ENCODE data around the gene CLEC16A.

DNA sequence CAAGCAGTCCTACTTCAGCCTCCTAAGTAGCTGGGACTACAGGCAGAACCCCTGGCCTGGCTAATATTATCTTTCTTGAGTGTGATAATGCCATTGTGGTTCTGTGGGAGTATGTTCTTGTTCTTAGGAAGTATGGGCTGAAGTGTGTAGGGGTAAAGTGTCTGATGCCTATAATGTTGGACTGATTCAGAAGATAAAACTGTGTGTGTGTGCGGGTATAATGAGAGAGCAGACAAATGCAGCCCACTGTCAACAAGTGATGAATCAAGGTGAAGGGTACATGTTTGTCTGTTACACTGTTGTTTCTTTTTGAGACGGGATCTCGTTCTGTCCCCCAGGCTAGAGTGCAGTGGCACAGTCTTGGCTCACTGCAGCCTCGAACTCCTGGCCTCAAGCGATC, 127.5 kb downstream of the CLEC16A start:
- TF ChIP-seq, protein P1, sequence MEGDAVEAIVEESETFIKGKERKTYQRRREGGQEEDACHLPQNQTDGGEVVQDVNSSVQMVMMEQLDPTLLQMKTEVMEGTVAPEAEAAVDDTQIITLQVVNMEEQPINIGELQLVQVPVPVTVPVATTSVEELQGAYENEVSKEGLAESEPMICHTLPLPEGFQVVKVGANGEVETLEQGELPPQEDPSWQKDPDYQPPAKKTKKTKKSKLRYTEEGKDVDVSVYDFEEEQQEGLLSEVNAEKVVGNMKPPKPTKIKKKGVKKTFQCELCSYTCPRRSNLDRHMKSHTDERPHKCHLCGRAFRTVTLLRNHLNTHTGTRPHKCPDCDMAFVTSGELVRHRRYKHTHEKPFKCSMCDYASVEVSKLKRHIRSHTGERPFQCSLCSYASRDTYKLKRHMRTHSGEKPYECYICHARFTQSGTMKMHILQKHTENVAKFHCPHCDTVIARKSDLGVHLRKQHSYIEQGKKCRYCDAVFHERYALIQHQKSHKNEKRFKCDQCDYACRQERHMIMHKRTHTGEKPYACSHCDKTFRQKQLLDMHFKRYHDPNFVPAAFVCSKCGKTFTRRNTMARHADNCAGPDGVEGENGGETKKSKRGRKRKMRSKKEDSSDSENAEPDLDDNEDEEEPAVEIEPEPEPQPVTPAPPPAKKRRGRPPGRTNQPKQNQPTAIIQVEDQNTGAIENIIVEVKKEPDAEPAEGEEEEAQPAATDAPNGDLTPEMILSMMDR (IDR thresholded peaks at IDR 0.05): no peak
- no peak for TF ChIP-seq EZH2 (IDR thresholded peaks at IDR 0.05)
